CD4-positive, alpha-beta T cell treated with Interleukin-21 for 1 hour (primary cell): Measurements from ENCODE around the gene RRP1B.
"Not testable (repeated sequence)": the region's sequence is repeated elsewhere in the genome, so short reads cannot be mapped to it uniquely, and the experiment has no call there.

ENCODE experiments used
- DNase-seq: peaks from one replicate; pipeline ENCODE4 v3.0.0-alpha.2; 2020

Gene RRP1B

GRCh38 chr21:43675871-43676270 is 16.5 kb downstream of the RRP1B start:
- DNase-seq = no peak

DNA sequence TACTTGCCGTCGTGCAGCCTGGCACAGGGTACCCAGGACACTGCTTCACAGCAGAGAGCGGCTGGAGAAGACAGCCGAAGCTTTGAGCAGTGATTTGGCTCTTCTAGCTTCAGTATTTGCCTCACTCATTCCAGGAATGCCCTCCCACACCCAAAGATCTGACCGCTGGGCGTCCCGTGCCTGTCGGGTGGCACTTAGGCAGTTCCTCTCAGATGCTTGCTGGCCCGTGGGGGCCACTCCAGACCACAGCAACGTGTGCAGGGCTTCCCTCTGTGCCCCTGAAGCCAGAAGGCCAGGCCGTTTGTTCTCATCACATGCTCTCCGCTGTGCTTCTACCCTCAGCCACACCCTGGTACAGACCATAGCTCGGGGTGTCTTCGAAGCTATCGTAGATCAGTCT is 17.0 kb downstream of the RRP1B start:
- DNase-seq = no peak

DNA sequence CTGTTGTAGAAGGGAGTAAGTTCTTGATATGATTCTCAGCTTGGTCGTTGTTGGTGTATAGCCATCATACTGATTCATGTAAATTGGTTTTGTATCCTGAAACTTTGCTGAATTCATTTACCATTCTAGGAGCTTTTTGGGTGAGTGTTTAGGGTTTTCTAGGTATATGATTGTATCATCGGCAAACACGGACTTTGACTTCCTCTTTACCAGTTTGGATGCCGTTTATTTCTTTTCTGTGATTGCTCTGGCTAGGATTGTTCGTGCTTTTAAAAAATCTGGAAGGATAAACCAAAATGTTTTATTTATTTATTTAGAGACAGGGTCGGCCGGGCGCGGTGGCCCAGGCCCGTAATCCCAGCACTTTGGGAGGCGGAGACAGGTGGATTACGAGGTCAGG is 20.6 kb downstream of the RRP1B start:
- no peak for DNase-seq

GRCh38 chr21:43680421-43680820 is 21.1 kb downstream of the RRP1B start:
- not testable (repeated sequence) for DNase-seq

- no peak for DNase-seq
Measured at GRCh38 chr21:43681650-43682049, 22.3 kb downstream of the RRP1B start.

DNA sequence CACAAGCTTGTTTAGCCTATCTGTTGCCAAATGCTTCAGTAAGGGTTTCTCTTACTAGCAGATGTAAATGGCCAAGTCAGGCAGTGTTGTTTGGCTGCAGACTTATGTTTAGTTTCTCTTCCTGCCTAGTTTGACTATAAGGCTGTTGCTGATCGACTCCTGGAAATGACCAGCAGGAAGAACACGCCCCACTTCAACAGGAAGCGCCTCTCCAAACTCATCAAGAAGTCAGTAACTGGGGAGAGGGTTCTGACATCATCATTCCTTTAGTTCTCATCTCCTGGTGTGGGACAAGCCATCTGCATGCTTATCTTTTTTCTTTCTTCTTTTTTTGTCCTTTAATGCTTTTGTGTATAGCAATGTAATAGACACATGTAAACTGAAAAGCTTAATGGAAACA is 25.1 kb downstream of the RRP1B start:
- DNase-seq = no peak

DNA sequence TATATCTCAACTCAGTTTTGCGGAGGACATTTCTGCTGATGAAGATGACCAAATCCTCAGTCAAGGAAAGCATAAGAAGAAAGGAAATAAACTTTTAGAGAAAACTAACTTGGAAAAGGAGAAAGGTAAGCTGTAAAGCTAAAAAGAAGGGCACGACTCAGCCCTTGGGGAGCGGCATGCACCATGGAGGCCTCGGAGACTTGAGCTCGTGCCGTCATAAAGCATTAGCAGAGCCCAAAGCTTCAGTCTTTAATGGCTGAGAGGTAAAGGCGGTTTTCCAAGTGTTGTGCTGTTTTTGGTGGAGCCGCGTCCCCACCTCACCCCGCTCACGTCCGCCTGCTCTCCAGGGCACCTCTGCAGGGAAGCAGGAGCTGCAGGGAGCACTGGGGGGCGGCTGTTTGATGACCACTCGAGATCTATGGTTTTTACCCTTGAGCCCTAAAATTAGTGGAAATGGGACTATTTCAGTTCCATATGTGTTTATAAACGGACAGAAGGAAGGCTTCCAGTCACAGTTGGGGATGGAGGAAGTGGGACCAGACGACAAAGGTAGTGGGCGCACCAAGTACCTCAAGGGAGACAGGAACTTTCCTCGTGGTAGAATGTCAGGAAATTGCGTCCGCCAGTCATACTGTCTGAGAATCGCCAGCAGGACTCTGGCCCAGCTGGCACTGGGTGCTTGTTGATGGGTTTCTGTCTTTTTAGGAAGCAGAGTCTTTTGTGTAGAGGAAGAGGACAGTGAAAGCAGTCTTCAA is 27.6 kb downstream of the RRP1B start:
- DNase-seq = no peak

DNA sequence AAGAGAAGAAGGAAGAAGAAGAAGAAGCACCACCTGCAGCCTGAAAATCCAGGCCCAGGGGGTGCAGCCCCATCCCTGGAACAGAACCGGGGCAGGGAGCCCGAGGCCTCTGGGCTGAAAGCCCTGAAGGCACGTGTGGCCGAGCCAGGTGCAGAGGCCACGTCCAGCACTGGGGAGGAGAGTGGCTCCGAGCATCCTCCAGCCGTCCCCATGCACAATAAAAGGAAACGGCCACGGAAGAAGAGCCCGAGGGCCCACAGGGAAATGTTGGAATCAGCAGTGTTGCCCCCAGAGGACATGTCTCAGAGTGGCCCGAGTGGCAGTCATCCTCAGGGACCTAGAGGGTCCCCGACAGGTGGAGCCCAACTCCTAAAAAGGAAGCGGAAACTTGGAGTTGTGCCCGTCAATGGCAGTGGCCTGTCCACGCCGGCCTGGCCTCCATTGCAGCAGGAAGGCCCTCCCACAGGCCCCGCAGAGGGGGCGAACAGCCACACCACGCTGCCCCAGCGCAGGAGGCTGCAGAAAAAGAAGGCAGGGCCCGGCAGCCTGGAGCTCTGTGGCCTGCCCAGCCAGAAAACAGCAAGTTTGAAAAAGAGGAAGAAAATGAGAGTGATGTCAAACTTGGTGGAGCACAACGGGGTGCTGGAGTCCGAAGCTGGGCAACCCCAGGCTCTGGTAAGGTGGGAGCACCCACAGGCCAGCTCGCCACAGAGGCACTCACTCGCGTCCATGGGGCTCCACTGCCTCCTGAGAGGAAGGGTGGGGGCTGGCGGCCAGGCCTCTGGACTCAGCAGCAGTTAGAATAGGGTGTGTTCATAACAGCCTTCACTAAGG is 28.4 kb downstream of the RRP1B start:
- DNase-seq = no peak

GRCh38 chr21:43688906-43689305 is 29.5 kb downstream of the RRP1B start:
- DNase-seq = no peak

DNA sequence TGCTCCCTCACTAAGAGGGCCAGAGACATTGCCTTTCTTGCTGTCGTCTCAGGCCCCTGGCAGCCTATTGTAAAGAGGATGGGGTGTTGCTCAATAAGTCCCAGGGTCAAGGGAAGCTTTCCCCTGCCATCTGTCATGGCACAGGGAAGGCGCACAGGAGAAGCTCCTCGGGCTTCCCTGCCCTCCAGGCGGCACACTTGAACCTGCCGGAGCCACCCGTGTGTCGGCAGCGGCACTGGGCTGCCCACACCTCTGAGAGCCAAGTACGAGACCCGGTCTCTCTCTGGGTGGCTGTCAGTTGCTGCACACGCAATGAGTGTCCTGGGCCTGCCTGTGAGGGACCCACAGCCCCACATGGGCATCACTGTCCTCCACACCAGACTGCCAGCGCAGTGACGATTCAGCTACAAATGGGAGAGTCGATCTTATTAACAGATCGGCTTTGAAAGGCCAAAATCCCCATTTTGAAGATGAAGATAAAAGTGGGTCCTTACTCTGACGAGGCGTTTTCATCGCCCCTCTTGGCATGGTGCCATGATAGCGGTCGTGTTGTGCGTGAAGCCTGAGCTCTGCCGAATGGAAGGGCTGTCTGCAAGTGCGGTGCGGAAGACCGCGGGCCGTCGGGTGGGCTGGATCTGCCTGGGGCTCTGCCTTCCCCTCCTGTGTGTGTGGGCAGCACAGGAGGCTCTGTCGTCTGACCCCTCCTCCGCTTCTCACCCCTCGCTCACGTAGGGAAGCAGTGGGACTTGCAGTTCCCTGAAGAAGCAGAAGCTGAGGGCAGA is 30.4 kb downstream of the RRP1B start:
- no peak for DNase-seq

- DNase-seq = no peak
Measured at GRCh38 chr21:43690346-43690745, 31.0 kb downstream of the RRP1B start.

DNA sequence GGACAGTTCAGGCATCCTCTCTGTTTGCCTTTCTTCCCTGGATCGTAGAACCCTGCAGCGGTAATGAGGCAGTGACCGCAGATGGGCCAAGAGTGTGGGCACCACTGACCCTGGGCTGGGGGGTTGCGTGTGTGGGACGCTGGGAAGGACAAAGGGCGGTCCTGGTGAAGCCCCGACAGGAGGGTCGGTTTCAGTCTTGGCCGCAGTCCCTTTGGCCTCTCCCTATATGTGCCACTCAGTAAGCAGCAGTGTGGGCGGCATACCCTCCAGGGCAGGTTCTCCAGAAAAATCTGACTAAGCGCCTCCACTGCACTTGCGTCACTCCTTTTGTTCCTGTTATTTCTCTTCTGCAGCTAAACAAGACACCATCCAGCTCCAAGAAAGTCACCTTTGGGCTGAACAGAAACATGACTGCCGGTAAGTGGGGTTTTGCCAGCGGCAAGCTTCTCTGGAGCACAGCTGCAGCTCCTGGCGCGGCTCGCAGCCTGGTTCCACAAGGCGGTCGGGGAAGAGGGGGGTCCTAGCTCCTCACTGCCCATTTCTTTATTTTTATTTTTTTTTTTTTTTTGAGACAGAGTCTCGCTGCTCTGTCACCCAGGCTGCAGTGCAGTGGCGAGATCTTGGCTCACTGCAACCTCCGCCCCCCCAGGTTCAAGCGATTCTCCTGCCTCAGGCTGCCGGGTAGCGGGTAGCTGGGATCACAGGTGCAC is 31.9 kb downstream of the RRP1B start:
- DNase-seq = no peak

GRCh38 chr21:43691801-43692200 is 32.4 kb downstream of the RRP1B start:
- no peak for DNase-seq

- no peak for DNase-seq
Measured at GRCh38 chr21:43692949-43693348, 33.6 kb downstream of the RRP1B start.

DNA sequence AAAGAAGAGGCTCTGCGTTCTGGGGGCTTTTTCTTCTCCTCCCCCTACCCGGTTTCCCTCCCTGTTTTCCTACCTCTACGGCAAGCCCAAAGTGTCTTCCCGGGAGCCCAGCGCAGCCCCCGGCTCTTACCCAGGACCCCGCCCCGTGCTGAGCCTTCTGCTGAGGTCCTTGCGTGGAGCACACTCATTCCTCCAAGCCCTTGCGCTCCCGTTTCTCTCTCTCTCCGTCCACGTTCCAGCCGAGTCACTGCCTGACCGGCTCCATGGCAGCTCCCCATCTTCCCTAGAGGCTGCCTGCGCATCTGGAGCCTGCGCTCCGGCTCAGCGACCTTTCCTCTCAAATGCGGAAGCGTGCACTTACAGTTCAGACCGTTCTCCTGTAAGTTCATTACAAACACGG is 34.6 kb downstream of the RRP1B start:
- DNase-seq = no peak

GRCh38 chr21:43694437-43695079 is 35.2 kb downstream of the RRP1B start:
- DNase-seq = no peak

DNA sequence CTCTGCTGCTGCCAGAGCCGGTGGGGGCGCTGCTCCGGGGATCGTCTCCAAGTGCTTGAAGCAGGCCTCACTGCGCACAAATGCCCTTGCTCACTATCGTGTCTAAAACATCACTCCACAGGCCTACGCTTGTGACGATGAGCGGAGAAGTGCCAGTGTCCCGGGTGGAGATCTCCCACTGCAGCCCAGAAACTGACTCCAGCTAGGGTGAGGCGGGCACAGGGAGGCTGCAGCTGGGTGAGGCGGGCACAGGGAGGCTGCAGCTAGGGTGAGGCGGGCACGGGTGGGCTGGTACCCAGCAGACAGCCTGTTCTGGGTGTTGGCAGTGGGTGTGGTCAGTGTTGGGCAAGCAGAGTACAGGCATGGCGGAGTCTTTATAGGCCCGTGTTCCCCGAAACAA is 36.9 kb downstream of the RRP1B start:
- DNase-seq = no peak

- no peak for DNase-seq
Measured at GRCh38 chr21:43697758-43698643, 38.6 kb downstream of the RRP1B start.

GRCh38 chr21:43699492-43699777 is 40.1 kb downstream of the RRP1B start:
- DNase-seq = not testable (repeated sequence)

DNA sequence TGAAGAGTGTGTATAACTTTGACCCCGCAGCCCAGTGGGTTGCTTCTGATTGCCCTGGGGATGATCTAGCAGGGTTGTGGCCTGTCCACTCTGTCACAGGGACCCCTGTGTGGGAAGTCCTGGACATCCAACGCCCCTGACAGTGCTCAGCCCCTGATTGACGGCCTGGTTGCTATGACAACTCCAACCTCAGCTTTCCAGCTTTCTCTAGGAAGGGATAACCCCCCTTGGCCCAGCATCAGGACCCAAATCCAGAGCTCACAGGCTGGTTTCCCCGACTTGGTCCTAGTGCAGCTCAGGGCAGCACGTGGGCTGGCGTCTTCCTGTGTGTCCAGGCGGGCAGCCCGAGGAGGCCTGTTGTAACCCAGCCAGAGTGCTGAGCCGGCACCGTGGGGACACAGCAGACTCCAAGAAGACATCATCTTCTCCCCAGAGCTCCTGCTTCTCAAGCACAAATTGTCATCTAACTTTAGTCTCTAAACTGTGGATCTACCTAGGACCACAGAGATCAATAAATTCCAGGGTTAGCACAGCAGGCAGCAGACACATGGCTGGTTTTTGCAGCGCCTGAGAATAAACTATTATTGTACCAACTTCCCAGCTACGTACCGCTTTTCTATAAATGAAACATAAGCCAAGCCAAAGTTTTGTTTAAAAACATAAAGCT is 40.7 kb downstream of the RRP1B start:
- DNase-seq = no peak
